NCI-H345 treated with DMSO at 0.1 percent for 48 hours (cell line): ENCODE results near the gene DNAH8.

Source experiments
- DNase-seq: peaks from one replicate; lab custom pipeline; 2025; ENCODE audit not compliant: unreplicated experiment; lab: John Stamatoyannopoulos, UW

Gene DNAH8

GRCh38 chr6:39005774-39006173 lies 290.7 kb downstream of the DNAH8 start:
- DNase-seq, result no peak

GRCh38 chr6:39007575-39007974 lies 292.5 kb downstream of the DNAH8 start:
- no peak for DNase-seq

GRCh38 chr6:39008737-39009136 lies 293.6 kb downstream of the DNAH8 start:
- no peak for DNase-seq

GRCh38 chr6:39009476-39009875 lies 294.4 kb downstream of the DNAH8 start:
- DNase-seq, result no peak

- DNase-seq, result no peak
These were observed 301.9 kb downstream of the DNAH8 start for GRCh38 chr6:39016839-39017546.

GRCh38 chr6:39017547-39017880 lies 302.4 kb downstream of the DNAH8 start:
- DNase-seq, result no peak

- DNase-seq, result no peak
These were observed 303.0 kb downstream of the DNAH8 start for GRCh38 chr6:39018103-39018502.

- no peak for DNase-seq
These were observed 305.0 kb downstream of the DNAH8 start for GRCh38 chr6:39020136-39020535.

GRCh38 chr6:39021041-39021440 lies 305.9 kb downstream of the DNAH8 start:
- no peak for DNase-seq

GRCh38 chr6:39021779-39022178 lies 306.7 kb downstream of the DNAH8 start:
- no peak for DNase-seq

GRCh38 chr6:39026175-39026574 lies 311.1 kb downstream of the DNAH8 start:
- no peak for DNase-seq

GRCh38 chr6:39029156-39030011 lies 314.3 kb downstream of the DNAH8 start:
- no peak for DNase-seq

GRCh38 chr6:39035681-39036080 lies 320.6 kb downstream of the DNAH8 start:
- DNase-seq, result no peak

GRCh38 chr6:39037082-39037508 lies 322.0 kb downstream of the DNAH8 start:
- no peak for DNase-seq

GRCh38 chr6:39037707-39038106 lies 322.6 kb downstream of the DNAH8 start:
- no peak for DNase-seq

- no peak for DNase-seq
These were observed 325.1 kb downstream of the DNAH8 start for GRCh38 chr6:39040080-39040673.

- no peak for DNase-seq
These were observed 326.0 kb downstream of the DNAH8 start for GRCh38 chr6:39041072-39041471.

GRCh38 chr6:39043776-39044175 lies 328.7 kb downstream of the DNAH8 start:
- DNase-seq, result no peak

- no peak for DNase-seq
These were observed 329.1 kb downstream of the DNAH8 start for GRCh38 chr6:39044181-39044580.

GRCh38 chr6:39047434-39048327 lies 332.6 kb downstream of the DNAH8 start:
- DNase-seq, result no peak
